Upper lobe of left lung (tissue), 4 donors: Measurements from ENCODE around the gene BCL2.

Experiments
- POLR2A ChIP-seq, 4 donors: fragments of 450-650 bp; IDR thresholded peaks; one replicate each; pipeline ENCODE4 v1.5.1; 2016 to 2017; ENCODE audit warnings: antibody characterized with exemption in 4 of 4, mild to moderate bottlenecking in 2 of 4
- TF ChIP-seq, protein P1 (sequence below), 6 experiments: fragments of 450-650 bp in 4 of 6; fragments of 200-600 bp in 2 of 6; sonication (generic) in 2 of 6; IDR thresholded peaks; one replicate each; pipeline ENCODE4 v1.5.1; 2016 to 2019; ENCODE audit warnings: antibody characterized with exemption in 6 of 6

DNA sequence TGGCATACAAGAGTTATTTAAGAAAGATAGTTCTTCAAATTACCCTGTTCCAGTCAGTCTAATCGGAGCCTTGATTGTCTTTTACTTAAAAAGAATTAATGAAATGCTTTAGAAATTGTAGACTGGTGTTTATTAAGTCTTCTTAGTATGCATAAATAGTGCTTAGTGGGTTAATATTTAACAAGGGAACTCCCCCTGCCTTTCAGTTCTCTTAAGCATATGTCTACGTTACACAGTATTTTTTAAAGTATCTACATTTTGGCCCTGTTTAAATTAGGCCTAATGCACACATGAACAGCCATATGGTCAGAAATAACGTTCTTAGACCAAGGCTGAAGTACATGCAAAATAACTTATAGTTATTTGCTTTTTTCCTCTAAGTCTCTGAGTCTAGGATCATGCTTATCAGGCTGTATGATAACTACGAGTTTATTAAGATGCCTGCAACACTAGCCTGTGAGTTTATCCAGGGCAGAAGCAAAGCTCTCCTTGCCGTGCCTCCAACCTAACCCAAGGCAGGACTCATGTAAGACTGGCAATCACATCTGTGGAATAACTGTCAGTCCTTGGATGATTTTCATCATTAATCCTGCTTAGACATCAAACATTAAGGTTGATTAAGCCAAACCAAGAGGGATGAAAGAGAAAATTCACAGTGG lies 6.7 kb downstream of the BCL2 start:
- TF ChIP-seq, protein P1, sequence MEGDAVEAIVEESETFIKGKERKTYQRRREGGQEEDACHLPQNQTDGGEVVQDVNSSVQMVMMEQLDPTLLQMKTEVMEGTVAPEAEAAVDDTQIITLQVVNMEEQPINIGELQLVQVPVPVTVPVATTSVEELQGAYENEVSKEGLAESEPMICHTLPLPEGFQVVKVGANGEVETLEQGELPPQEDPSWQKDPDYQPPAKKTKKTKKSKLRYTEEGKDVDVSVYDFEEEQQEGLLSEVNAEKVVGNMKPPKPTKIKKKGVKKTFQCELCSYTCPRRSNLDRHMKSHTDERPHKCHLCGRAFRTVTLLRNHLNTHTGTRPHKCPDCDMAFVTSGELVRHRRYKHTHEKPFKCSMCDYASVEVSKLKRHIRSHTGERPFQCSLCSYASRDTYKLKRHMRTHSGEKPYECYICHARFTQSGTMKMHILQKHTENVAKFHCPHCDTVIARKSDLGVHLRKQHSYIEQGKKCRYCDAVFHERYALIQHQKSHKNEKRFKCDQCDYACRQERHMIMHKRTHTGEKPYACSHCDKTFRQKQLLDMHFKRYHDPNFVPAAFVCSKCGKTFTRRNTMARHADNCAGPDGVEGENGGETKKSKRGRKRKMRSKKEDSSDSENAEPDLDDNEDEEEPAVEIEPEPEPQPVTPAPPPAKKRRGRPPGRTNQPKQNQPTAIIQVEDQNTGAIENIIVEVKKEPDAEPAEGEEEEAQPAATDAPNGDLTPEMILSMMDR (IDR thresholded peaks at IDR 0.05), result no peak
- no peak for TF ChIP-seq POLR2A (IDR thresholded peaks at IDR 0.05)
